T-helper 22 cell (primary cell): ENCODE results near the gene GGN.
"Not testable (repeated sequence)": the region's sequence is repeated elsewhere in the genome, so short reads cannot be mapped to it uniquely, and the experiment has no call there.

Experiments
- DNase-seq: peaks from one replicate; pipeline ENCODE4 v3.0.0-alpha.2; 2020; ENCODE audit warnings: low read depth

GGN gene

DNA sequence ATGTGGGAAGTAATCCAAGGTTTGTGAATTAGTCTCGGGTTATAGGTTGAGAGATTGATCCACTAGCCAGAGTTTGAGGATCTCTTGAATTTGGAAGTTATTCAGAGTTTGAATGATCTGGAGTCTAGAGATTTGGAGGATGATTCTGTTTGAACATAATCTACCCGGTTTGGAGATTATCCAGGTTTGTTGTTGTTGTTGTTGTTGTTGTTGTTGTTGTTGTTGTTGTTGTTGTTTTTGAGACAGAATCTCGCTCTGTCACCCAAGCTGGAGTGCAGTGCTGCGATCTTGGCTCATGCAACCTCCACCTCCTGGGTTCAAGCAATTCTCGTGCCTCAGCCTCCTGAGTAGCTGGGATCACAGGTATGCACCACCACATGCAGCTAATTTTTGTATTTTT is 24.1 kb upstream of the GGN start:
- DNase-seq, result not testable (repeated sequence)

DNA sequence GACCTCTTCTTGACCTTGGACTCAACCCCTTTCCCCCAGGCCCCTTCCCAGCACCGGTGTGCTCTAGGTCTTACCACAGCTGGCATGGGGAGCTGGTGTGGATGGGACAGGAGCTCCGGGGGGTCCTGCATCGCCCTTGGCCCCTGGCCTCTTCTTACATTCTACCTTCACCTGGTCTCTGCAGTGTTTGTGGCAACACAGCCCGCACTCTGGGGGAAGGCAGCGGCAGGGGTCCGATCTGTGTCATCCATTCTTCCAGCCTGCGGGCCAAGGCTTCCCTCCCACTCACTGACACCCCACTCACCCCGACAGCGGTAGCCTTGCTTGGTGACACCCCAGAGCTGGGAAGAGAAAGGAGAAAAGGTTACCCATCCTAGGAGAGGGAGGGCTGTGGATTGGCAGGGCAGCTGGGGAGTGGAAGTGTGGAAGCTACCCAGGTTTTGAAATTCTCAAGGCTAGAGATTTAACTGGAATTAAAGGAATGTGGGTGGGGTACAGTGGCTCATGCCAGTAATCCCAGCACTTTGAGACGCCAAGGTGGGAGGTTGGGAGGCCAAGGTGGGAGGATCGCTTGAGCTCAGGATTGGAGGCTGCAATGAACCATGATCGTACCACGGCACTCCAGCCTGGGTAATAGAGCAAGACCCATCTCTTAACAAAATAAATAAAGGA is 23.3 kb upstream of the GGN start:
- DNase-seq, result no peak

DNA sequence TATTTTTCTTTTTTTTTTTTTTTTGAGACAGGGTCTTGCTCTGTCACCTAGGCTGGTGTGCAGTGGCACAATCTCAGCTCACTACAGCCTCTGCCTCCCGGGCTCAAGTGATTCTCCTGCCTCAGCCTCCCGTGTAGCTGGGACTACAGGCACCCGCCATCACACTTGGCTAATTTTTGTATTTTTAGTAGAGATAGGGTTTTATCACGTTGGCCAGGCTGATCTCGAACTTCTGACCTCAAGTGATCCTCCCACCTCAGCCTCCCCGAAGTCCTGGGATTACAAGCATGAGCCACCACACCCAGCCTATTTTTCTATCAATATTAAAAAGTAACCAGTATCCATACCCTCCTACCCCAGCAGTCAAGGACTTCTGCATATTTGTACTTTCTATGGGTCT is 22.6 kb upstream of the GGN start:
- DNase-seq, result not testable (repeated sequence)

DNA sequence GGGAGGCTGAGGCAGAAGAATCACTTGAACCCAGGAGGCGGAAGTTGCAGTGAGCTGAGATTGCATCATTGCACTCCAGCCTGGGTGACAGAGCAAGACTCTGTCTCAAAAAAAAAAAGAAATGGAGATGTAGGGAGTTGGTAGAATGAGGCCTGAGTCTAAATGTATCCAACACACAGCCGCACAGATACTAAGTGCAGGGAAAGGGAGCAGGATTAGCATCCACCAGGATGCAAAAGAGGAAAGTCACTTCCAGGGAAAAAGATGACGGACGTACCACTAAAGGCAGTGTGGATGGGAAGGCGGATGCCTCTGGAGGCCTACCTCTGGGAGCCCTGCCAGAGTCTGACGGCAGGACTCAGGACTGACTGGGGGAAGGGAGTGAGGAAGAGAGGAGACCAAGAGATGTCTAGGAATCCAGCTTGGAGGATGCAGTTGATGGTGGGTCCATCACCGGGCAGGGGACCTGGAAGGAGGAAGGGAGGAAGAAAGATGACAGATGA is 21.8 kb upstream of the GGN start:
- DNase-seq, result no peak

DNA sequence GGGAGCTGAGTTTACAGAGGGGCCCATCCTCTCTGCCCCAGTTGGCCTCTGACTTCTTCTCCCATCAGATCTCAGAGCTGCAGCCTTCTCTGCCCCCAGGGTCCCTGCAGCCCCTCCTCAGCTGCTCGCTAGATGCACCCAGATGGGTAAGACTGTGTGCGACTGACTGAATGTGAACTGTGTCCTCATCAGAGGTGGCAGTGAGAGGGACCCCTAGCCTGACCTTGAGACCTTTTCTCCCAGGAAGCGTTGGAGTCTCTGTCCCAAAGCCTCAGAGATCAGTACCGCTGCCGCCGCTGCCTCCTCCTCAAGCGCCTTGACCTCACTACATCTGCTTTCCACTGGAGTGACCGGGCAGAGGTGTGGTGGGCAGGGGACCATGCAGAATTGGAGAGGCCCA is 17.4 kb upstream of the GGN start:
- DNase-seq, result no peak

DNA sequence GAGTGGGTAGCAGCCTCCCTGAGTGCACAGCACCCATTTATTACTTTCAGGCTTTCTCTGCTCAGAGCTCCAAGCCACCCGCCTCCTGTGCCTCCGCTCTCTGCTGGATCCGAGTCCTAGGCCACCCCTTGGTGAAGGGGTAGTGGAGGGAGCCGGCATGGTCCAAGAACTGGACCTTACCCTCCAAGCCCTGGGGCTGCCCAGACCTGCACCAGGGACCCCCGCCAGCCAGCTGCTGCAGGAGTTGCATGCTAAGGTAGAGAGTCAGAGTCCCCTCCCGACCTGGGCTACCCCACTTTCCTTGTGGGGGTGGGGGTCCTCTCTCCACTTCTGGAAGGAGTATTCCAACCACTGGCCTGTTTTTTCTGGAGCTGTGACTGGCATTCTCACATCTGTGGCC is 17.0 kb upstream of the GGN start:
- no peak for DNase-seq

DNA sequence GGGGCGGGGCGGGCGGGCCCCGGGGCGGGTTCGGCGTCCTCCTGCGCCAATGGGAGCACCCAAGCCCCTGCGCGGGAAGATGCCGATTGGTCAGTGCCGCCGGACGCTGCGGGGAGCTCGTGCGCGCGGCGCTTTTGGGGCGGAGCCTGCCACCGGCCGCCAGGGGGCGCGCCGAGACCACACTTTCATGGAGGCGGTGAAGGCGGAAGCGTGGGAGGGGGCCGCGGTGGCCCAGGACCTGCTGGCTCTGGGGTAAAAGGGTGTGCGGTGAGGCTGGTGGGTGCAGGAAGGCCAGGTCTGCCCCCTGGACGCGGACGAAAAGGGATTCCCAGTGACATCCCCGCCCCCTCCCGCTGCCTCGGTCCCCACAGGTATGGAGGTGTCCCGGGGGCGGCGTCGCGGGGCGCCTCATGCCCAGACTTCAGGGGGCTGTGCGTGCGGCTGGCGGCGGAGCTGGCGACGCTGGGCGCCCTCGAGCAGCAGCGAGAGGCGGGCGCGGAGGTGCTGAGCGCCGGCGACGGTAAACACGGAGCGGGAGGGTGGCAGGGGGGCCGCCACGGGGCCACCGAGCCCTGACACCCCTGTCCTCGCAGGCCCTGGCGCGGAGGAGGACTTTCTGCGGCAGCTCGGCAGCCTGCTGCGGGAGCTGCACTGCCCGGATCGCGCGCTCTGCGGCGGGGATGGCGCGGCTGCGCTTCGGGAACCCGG is 15.3 kb upstream of the GGN start, which contains the start of gene FAM98C:
Gene FAM98C (plus strand): TSS at position 127 of the 708 bp plus-strand sequence. CDS start 61 bp downstream, at position 188.
- peak; percentile 96 for DNase-seq

DNA sequence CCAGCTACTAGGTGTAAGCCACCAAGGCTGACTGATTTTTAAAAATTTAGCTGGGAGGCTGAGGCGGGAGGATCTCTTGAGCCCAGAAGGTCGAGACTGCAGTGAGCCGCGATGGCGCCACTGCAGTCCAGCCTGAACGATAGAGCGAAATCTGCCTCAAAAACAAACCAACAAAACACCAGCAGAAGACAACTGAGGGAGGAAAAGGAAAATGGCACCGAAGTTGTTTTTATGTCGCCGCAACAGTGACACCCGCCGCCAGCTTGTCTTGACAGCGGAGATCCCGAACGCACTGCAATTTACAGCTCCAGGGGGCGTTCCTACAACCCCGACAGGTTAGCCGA is 14.8 kb upstream of the GGN start:
- DNase-seq, result no peak

DNA sequence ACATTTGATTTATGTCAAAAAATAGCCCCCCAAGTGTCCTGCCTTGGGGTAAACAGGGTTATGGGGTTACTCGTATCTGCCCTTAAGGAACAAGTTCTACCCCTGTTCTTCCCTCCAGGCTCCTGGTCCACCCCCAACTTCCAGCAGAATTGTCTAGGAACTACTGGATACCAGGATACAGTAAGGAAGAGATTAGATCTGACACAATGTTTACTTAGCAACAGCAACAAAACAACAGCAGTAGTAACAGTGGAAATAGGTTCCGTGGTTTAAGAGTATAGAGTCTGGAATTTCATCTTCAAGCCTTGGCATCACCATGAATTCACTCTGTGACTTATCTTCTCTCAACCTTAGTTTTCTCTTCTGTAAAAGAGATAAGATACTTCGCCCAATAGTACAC is 13.3 kb upstream of the GGN start:
- no peak for DNase-seq

DNA sequence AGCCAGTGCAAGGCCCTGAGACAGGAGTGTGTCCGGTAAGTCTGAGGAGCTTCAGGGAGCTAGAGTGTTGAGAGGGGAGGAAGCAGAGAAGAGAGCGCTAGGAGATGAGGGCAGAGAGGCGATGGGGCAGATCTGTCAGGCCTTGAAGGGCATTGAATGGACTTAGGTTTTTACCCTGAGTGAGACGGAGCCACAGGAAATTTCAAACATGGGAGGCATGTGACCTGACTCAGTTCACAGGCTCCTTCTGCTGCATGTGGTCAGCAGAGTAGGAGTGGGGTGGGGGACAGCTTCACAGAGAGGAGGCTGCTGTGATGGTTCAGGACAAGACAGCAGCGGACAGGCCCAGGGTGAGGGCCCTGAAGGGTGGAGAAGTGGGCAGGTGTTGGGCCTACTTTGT is 12.5 kb upstream of the GGN start:
- DNase-seq, result no peak

DNA sequence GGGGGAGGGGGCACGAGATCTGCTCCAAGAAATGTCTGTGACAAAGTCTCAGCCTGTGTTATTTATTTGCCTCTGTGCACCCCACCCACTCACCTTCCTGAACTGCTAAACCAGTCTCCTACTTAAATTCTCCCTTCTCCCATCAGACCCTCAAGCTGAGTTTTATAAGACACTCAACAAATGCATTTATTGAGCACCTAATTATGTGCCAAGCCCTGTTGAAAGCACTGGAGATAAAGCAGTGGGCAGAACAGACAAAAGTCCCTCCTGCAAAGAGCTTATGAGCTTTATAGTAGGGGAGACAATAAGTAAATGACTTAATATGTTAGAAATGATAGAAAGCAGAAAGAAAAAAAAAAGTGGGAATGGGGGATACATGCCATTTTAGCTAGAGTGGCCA is 11.7 kb upstream of the GGN start:
- DNase-seq, result no peak

DNA sequence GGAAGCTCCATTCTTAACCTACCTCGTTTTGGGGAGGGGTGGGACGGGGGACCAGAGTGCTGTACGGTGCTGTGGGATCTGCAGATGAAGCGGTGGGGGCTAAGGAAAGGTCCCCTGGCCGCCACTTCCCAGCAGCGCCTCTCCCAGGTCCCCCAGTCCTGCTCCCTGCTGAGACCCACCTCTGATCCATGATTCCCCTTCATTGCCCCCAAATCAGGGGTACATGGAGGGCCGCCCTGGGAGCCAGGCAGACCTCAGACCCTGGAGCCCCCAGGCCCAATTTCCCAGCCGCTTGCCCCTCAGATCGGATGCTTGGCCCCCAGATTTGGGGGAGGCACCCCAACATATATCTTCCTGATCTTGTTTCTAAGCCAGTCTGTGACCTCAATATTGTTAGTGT is 11.2 kb upstream of the GGN start:
- no peak for DNase-seq

DNA sequence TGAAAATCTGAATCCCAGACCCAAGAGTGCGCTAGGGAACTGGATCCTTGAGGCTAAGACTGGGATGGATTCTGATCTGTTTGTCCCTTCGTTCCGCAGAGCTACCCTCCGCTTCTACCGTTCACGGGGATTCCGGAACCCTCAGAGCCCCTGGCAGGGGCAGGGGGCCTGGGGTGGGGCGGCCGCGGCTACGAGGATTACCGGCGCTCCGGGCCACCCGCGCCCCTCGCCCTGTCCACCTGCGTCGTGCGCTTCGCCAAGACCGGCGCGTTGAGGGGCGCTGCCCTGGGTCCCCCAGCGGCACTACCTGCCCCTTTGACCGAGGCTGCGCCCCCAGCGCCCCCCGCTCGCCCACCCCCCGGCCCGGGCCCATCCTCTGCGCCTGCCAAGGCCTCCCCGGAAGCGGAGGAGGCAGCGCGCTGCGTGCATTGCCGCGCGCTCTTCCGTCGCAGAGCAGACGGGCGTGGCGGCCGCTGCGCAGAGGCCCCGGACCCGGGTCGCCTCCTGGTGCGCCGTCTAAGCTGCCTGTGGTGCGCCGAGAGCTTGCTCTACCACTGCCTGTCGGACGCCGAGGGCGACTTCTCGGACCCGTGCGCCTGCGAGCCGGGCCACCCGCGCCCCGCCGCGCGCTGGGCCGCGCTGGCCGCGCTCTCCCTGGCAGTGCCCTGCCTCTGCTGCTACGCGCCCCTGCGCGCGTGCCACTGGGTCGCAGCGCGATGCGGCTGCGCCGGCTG is 7.7 kb upstream of the GGN start:
- no peak for DNase-seq

DNA sequence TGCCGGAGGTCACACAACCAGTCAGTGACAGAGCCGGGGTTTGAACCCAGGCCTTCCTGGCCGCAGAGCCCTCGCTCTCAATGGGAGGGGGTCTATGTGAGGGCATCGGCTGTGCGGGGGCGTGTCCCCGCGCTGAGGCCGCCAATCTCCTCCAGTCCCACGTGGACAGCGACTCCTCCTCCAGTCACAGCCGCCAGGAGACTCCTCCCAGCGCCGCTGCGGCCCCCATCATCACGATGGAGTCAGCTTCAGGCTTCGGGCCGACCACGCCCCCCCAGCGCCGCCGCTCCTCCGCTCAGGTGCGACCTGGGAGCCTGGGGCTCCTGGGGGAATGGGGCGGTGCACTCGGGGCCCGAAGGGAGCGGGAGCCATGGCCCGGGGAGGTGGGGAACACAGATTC is 6.7 kb upstream of the GGN start:
- DNase-seq, result peak; percentile 61

DNA sequence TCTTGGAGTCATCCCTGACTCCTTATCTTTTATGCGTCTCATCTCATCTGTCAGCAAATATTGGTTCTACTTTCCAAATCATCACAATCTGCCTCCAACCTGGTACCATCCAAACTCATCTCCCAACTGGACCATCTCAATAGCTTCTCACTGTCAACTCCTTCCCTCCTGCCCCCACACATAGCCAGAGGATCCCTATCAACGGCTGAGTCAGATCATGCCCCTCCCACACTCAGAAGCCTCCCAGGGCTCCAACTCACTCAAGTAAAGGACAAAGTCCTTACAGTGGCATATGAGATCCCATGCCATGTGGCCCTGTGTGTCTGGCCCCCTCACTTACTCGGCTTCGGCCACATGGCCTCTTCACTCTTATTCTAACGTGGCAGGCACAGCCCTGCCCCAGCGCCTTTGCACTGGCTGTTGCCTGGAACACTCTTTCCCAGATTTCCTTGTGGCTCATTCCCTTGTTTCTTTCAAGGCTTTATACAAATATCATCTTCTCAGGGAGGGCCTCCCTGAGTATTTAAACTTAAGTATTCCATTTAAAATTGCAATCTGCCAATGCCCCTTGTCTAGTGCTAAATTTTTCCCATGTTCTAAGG is 5.0 kb upstream of the GGN start:
- no peak for DNase-seq

DNA sequence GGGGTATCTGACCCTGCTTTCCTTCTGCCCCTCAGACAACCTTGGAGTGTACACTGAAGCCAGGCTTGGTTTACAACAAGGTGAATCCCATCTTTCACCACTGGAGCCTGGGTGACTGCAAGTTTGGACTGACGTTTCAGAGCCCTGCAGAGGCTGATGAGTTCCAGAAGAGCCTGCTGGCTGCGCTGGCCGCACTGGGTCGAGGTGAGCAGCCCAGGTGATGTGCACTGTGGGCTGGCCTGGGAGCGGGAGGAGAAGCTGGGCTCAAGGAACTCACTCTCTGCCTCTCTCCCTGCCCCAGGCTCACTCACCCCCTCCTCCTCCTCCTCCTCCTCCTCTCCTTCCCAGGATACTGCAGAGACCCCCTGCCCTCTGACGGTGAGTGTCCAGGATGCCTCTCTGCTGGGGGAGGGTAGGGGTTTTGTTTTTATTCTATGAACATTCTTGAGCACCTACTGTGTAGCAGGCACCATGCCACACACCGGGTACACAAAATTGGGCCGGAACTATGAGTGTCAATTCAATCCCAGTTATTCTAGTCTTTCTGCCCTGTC is 4.2 kb upstream of the GGN start:
- DNase-seq, result no peak

DNA sequence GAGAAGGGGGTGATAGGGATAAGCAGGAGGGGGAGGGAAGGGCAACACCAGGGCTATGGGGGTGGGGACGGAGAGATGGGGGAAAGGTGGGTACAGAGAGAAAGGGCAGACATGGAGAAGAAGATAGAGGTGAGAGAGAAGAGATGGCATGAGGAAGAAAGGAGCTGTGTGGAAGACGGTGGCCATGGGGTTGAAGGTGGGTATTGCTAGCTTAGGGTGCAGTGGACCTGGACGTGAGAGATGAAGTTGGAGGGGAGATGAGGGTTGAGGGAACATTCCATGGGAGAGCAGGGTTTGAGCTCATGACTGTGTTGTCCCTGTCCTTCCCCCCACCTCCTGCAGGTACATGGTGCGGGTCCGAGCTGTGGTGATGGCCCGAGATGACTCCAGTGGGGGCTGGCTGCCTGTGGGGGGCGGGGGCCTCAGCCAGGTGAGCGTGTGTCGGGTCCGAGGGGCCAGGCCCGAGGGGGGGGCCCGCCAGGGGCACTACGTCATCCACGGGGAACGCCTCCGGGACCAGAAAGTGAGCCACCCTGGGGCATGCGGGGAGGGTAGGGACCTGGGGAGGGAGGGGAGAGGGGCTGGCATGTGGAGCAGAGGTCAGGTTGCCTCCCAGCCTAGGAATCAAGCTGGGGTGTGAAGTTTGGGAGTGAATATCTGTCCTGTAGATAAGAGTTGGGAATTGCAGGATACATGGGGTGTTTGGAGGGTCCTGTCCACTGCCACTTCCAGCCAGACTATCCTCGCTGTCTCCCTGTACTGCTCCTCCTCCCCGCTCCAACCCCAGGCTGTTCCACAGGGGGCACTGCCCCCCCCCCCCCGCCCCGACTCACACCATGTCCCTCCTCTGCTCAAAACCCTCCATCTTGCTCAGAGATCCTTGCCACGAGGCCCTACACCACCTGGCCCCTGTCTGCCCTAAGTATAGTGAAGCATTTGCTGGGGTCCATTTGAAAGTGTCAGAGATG is 2.4 kb upstream of the GGN start:
- DNase-seq, result no peak

DNA sequence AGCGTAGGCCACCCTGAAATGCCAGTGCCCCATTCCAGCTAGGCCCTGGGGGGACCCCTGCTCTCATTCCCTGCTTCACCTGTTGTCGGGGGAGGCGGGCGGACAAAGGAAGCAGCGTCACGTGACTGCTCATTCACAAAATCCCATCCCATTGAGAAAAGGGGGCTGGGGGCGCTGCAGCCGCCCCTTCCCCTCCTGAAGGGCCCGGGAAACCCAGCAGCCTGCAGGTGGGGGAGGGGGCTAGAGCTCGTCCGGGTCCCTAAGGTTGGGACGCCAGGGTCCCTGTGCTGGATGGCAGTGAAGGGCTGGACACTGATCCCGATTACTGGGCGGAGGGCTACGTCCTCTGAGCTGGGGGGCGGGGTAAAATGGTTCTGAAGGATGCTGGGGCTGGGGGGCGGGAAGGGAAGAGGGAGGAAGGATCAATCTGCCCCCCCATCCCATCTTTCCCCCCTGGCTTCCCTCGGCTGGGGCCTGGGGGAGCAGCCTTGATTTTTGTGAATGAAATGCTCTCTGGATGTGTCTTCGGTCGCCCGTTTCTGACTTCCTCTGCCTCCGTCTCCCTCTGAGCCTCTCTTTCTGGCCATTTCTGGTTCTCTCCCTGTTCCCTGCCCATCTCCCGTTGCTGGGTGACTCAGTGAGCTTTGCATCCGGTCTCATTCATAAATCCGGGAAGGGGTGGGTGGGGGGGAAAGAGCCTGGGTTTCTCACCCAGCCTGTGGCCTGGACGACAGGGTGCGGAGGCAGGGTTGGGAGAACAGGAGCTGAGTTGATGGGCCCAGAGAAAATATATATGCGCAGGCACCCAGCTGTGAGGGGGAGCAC is 1.5 kb upstream of the GGN start:
- no peak for DNase-seq

DNA sequence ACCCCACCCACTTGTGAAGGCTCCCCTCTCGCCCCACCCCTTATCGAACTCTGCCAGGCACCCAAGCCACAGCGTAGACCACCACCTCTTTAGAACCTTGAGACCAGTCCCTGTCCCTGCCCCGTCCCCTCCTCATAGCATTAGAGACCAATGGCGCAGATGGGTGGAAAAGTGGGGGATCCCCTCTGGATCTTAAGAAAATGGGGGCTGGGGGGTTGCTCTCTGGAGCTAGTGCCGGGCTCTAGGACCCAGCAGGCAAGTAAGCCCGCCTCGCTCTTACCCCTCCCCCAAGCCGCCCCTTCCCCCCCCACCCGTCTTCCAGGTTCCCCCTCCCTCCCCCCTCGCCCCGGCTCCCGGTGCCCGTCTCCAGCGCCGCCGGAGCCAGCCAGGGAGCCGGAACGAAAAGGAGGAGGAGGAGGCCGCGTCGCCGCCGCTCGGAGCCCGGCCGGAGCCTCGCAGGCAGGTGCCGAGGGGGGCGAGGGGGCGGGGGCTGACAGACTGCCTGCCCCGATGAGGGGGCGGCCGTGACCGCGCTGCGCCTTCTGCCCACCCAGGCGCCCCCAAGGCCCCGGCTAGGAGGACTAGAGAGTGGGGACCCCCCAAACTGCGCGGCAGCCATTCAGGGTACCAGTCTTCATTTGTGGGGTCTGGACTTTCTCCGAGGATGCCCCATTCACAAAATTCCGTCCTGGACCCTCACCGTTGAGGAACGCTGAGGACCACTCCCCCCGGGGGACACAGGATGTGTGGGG is 691 bp upstream of the GGN start, which contains the start of gene SPRED3:
Gene SPRED3 (plus strand): TSS at position 349 of the 752 bp plus-strand sequence. CDS start 1,606 bp downstream, outside the sequence.
- DNase-seq, result no peak
